Psoas muscle (tissue), 8 donors: ENCODE measurements around the gene ROR2. TPM values are rescaled to one million over a fixed set of nuclear protein-coding genes. Genes with fewer than 3 reads are reported as not detected.
"Not testable (repeated sequence)": the region's sequence is repeated elsewhere in the genome, so short reads cannot be mapped to it uniquely, and the experiment has no call there.

ENCODE experiments used
- ATAC-seq, 4 donors: fragments of 200-7000 bp; cut with Tn5 transposase; one replicate each; pipeline ENCODE4 v1.9.1; 2020; ENCODE audit warnings: moderate library complexity in 3 of 4, mild to moderate bottlenecking in 2 of 4
- DNase-seq, 2 donors: peaks; one replicate each; pipeline ENCODE4 v3.0.0-alpha.2; 2020
- H3K27ac ChIP-seq: fragments of 200-600 bp; one replicate; pipeline ENCODE4 v1.8.0; 2022
- H3K27me3 ChIP-seq, 3 donors: fragments of 200-600 bp in 1 of 3; one replicate each; pipeline versions ENCODE4 v1.6.1 to v1.8.0; 2013 to 2022; ENCODE audit warnings: low read length in 2 of 3, mild to moderate bottlenecking in 2 of 3, moderate library complexity in 1 of 3; ENCODE audit not compliant: insufficient read depth in 3 of 3
- H3K36me3 ChIP-seq, 2 donors: fragments of 200-600 bp in 1 of 2; one replicate each; pipeline versions ENCODE4 v1.6.1 to v1.8.0; 2013 to 2022; ENCODE audit warnings: low read depth in 1 of 2, mild to moderate bottlenecking in 1 of 2, moderate library complexity in 1 of 2; ENCODE audit not compliant: insufficient read depth in 1 of 2
- H3K4me1 ChIP-seq: fragments of 200-600 bp; one replicate; pipeline ENCODE4 v1.8.0; 2022
- H3K4me3 ChIP-seq: fragments of 200-600 bp; one replicate; pipeline ENCODE4 v1.8.0; 2022; ENCODE audit warnings: mild to moderate bottlenecking
- H3K9me3 ChIP-seq: fragments of 200-600 bp; one replicate; pipeline ENCODE4 v1.8.0; 2022
- CTCF ChIP-seq: fragments of 200-600 bp; IDR thresholded peaks from one replicate; pipeline ENCODE4 v1.8.0; 2022; ENCODE audit warnings: antibody characterized with exemption
- WGBS, 3 donors: extraction: QIAGEN DNeasy Blood & Tissue Kit; methylation state at CpG; one replicate each; pipeline versions ENCODE4 v1.1.6 to v1.1.7; 2013; 5-methylcytosine and 5-hydroxymethylcytosine counted together
- intact Hi-C, 2 donors: fragments of 100-400 bp; cut with DNase I; formaldehyde crosslinking; loops; one replicate each; pipeline versions ENCODE4 v1.11.0 to v1.14.2; 2022
- polyA plus RNA-seq, 3 donors: library from polyadenylated mRNA; stranded (reverse); fragments of 200-250 nt; gene quantifications; one replicate each; pipeline ENCODE4 v1.2.3, GENCODE V29; 2013
- total RNA-seq, 4 donors: library from RNA; stranded (reverse); fragmentation: NEBNext Ultra II Directional in 2 of 4; extraction: Animal tissue kit (Norgen Biotek cat#: 25700) in 2 of 4; gene quantifications; one replicate each; pipeline versions ENCODE4 v1.2.1 to v1.2.4, GENCODE V29; 2021 to 2023
- donor health status: healthy with polysubstance abuse.
- donor health status: DM: no; HTN: no; CAD: no; lungs with moderate emphysema.
- donor health status: Bipolar disorder and iron deficiency.
- donor health status: healthy.
- donor health status: DM: yes; HTN: yes; CAD: no.
- donor health status: DM: no; HTN: no; CAD: no.
- donor health status: DM: no; HTN: no; CAD: no.
- donor health status: DM: yes; HTN: yes; CAD: no.

ROR2 gene
- total and polyA plus RNA-seq, 7 donors = 0.05 to 0.52 (median 0.15) TPM

GRCh38 chr9:91629718-91630117 is 320.3 kb downstream of the ROR2 start:
- DNase-seq (no peak), ATAC-seq (no peak)
- H3K27ac ChIP-seq = no peak overlapping the region
- no peak for TF ChIP-seq CTCF
- H3K4me1 ChIP-seq = no peaks in the 10 kb centered on the region
- H3K9me3 ChIP-seq = no peaks in the 10 kb centered on the region
- H3K4me3 ChIP-seq = no peak overlapping the region
- H3K27me3 ChIP-seq = no peaks in the 10 kb centered on the region
- H3K36me3 ChIP-seq = no peaks in the 10 kb centered on the region
- intact Hi-C loops = no loop called here

- Histone ChIP-seq H3K4me1 (no peaks in the 10 kb centered on the region), H3K36me3 (no peaks in the 10 kb centered on the region), H3K27me3 (no peaks in the 10 kb centered on the region), H3K4me3 (no peak overlapping the region), H3K27ac (no peak overlapping the region), H3K9me3 (no peaks in the 10 kb centered on the region)
- no peak for TF ChIP-seq CTCF
- 86 to 87% (median 86%) methylated on average over 1 of the region's 1 CpG for WGBS, 3 donors
- no peak for ATAC-seq
- DNase-seq = no peak
- intact Hi-C loops = no loop called here
Measured at GRCh38 chr9:91628892-91629291, 321.1 kb downstream of the ROR2 start.

GRCh38 chr9:91625331-91625730 is 324.7 kb downstream of the ROR2 start:
- ATAC-seq (no peak), DNase-seq (no peak)
- Histone ChIP-seq H3K9me3 (no peaks in the 10 kb centered on the region), H3K27me3 (no peaks in the 10 kb centered on the region), H3K4me3 (no peak overlapping the region), H3K4me1 (no peaks in the 10 kb centered on the region), H3K27ac (no peak overlapping the region), H3K36me3 (no peaks in the 10 kb centered on the region)
- intact Hi-C loops = no loop called here
- 14 to 30% (median 15%) methylated on average over 1 of the region's 1 CpG for WGBS, 3 donors
- no peak for TF ChIP-seq CTCF

DNA sequence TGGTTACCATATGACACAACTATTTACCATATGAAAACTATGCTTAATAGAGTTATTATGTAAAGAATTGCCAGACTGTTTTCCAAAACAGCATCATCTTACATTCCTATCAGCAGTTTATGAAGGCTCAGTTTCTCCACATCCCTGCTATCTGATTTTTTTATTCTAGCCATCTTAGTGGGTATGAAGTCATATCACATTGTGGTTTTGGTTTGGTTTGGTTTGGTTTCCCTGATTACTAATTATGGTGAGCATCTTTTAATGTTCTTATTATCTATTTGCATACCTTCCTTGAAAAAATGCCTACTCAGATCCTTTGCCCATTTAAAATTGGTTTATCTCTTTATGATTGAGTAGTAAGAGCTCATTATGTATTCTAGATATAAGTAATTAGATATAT is 327.0 kb downstream of the ROR2 start:
- H3K4me1 ChIP-seq = no peaks in the 10 kb centered on the region
- TF ChIP-seq CTCF = no peak
- H3K27ac ChIP-seq = no peak overlapping the region
- H3K27me3 ChIP-seq = no peaks in the 10 kb centered on the region
- H3K36me3 ChIP-seq = no peaks in the 10 kb centered on the region
- DNase-seq (no peak), ATAC-seq (no peak)
- intact Hi-C loops = no loop called here
- no peaks in the 10 kb centered on the region for H3K9me3 ChIP-seq
- H3K4me3 ChIP-seq = no peak overlapping the region

GRCh38 chr9:91622121-91622520 is 327.9 kb downstream of the ROR2 start:
- intact Hi-C loops, ATAC-seq: not testable (repeated sequence)
- WGBS, 3 donors = 92 to 97% (median 94%) methylated on average over 3 of the region's 3 CpGs

DNA sequence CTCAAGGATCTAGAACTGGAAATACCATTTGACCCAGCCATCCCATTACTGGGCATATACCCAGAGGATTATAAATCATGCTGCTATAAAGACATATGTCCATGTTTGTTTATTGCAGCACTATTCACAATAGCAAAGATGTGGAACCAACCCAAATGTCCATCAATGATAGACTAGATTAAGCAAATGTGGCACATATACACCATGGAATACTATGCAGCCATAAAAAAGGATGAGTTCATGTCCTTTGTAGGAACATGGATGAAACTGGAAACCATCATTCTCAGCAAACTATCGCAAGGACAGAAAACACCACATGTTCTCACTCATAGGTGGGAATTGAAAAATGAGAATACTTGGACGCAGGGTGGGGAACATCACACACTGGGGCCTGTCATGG is 336.0 kb downstream of the ROR2 start:
- DNase-seq, ATAC-seq: not testable (repeated sequence)

More at GRCh38 chr9:91622121-91622520, 327.9 kb downstream of the ROR2 start:
- H3K4me3 ChIP-seq, H3K4me1 ChIP-seq, DNase-seq, H3K27ac ChIP-seq, H3K9me3 ChIP-seq, H3K27me3 ChIP-seq, H3K36me3 ChIP-seq: not testable (repeated sequence)

More for the DNA sequence above, 336.0 kb downstream of the ROR2 start:
- H3K27ac ChIP-seq, H3K27me3 ChIP-seq, H3K4me1 ChIP-seq, intact Hi-C loops, H3K36me3 ChIP-seq, H3K9me3 ChIP-seq, H3K4me3 ChIP-seq: not testable (repeated sequence)
- WGBS, 3 donors = 96 to 100% (median 98%) methylated on average over 2 of the region's 2 CpGs
